Measurements from ENCODE around the gene SLC26A11. TPM values are rescaled to one million over a fixed set of nuclear protein-coding genes. Genes with fewer than 3 reads are reported as not detected.

SLC26A11 gene
- total RNA-seq, 2 experiments from 2014 or later = 1.6 to 1.7 TPM

GRCh38 chr17:80202197-80202596, 18.0 kb upstream of the SLC26A11 start:
- TF ChIP-seq CTCF (IDR thresholded peaks at IDR 0.05) = no peak
- Mint-ChIP-seq H3K27me3 (no peaks in the 10 kb centered on the region), H3K9me3 (no peaks in the 10 kb centered on the region), H3K27ac (no peak overlapping the region), H3K4me1 (ENCODE audit: low read depth) (no peaks in the 10 kb centered on the region), H3K4me3 (no peak overlapping the region), H3K36me3 (ENCODE audit: low read depth) (no peaks in the 10 kb centered on the region)
- no peak for DNase-seq
- ChIA-PET POLR2A (interaction anchor here (0.7 kb wide), 1 partner anchor 55 kb away, joined by 5 read pairs; the partner anchor contains the start of gene EIF4A3), CTCF (no interaction called here)
- intact Hi-C loops (cut with micrococcal nuclease) = no loop called here
- ATAC-seq = no peak

GRCh38 chr17:80203471-80203963, 16.7 kb upstream of the SLC26A11 start:
- ATAC-seq = no peak

GRCh38 chr17:80204626-80205468, 15.4 kb upstream of the SLC26A11 start:
- Mint-ChIP-seq H3K36me3 (ENCODE audit: low read depth) (no peaks in the 10 kb centered on the region), H3K27ac (no peak overlapping the region), H3K4me1 (ENCODE audit: low read depth) (no peaks in the 10 kb centered on the region), H3K4me3 (no peak overlapping the region), H3K9me3 (no peaks in the 10 kb centered on the region), H3K27me3 (no peaks in the 10 kb centered on the region)
- no peak for TF ChIP-seq CTCF (IDR thresholded peaks at IDR 0.05)
- ATAC-seq (no peak), DNase-seq (no peak)
- ChIA-PET CTCF (interaction anchor here (1.2 to 1.5 kb wide), 2 partner anchors 9 kb away, joined by 3 to 8 read pairs; no protein-coding TSS in a partner anchor), POLR2A (no interaction called here)
- intact Hi-C loops (cut with micrococcal nuclease) = no loop called here

More at GRCh38 chr17:80203471-80203963, 16.7 kb upstream of the SLC26A11 start:
- H3K4me1 Mint-ChIP-seq (ENCODE audit: low read depth) = no peaks in the 10 kb centered on the region
- ChIA-PET CTCF (interaction anchor here (0.6 to 1.4 kb wide), 5 partner anchors 8 to 327 kb away, joined by 3 to 5 read pairs (median 3); partner anchors contain the start of gene GAA), POLR2A (no interaction called here)
- no peak for TF ChIP-seq CTCF (IDR thresholded peaks at IDR 0.05)
- no peak overlapping the region for H3K27ac Mint-ChIP-seq
- intact Hi-C loops (cut with micrococcal nuclease) = no loop called here
- no peaks in the 10 kb centered on the region for H3K27me3 Mint-ChIP-seq
- H3K9me3 Mint-ChIP-seq = no peaks in the 10 kb centered on the region
- H3K36me3 Mint-ChIP-seq (ENCODE audit: low read depth) = no peaks in the 10 kb centered on the region
- DNase-seq = no peak
- H3K4me3 Mint-ChIP-seq = no peak overlapping the region

GRCh38 chr17:80205811-80206210, 14.4 kb upstream of the SLC26A11 start:
- CTCF ChIA-PET = interaction anchor here (1.5 kb wide), 1 partner anchor 10 kb away, joined by 8 read pairs; no protein-coding TSS in a partner anchor
- Mint-ChIP-seq H3K36me3 (ENCODE audit: low read depth) (peaks cover 3% of the 10 kb centered on the region), H3K27ac (no peak overlapping the region), H3K4me1 (ENCODE audit: low read depth) (no peaks in the 10 kb centered on the region), H3K27me3 (no peaks in the 10 kb centered on the region), H3K4me3 (no peak overlapping the region), H3K9me3 (no peaks in the 10 kb centered on the region)
- ATAC-seq = no peak
- no peak for DNase-seq
- intact Hi-C loops (cut with micrococcal nuclease) = no loop called here
- no peak for TF ChIP-seq CTCF (IDR thresholded peaks at IDR 0.05)
- POLR2A ChIA-PET = interaction anchor here (0.5 kb wide), 1 partner anchor 198 kb away, joined by 3 read pairs; no protein-coding TSS in a partner anchor

GRCh38 chr17:80208050-80208449, 12.2 kb upstream of the SLC26A11 start:
- ChIA-PET CTCF (no interaction called here), POLR2A (no interaction called here)
- ATAC-seq (no peak), DNase-seq (no peak)
- H3K4me3 Mint-ChIP-seq = no peak overlapping the region
- H3K27ac Mint-ChIP-seq = no peak overlapping the region
- H3K27me3 Mint-ChIP-seq = no peaks in the 10 kb centered on the region
- peaks cover 3% of the 10 kb centered on the region for H3K36me3 Mint-ChIP-seq (ENCODE audit: low read depth)
- no peaks in the 10 kb centered on the region for H3K4me1 Mint-ChIP-seq (ENCODE audit: low read depth)
- intact Hi-C loops (cut with micrococcal nuclease) = no loop called here
- H3K9me3 Mint-ChIP-seq = no peaks in the 10 kb centered on the region
- no peak for TF ChIP-seq CTCF (IDR thresholded peaks at IDR 0.05)
